Cerebellar nuclear complex (tissue), 1 donor: ENCODE data around the gene SMAD2.

Source experiments
- DNase-seq, 2 experiments: peaks; one replicate each; lab custom pipeline; 2025; lab: John Stamatoyannopoulos, UW

Gene SMAD2

GRCh38 chr18:47895565-47896250 lies 34.8 kb downstream of the SMAD2 start:
- no peak for DNase-seq

DNA sequence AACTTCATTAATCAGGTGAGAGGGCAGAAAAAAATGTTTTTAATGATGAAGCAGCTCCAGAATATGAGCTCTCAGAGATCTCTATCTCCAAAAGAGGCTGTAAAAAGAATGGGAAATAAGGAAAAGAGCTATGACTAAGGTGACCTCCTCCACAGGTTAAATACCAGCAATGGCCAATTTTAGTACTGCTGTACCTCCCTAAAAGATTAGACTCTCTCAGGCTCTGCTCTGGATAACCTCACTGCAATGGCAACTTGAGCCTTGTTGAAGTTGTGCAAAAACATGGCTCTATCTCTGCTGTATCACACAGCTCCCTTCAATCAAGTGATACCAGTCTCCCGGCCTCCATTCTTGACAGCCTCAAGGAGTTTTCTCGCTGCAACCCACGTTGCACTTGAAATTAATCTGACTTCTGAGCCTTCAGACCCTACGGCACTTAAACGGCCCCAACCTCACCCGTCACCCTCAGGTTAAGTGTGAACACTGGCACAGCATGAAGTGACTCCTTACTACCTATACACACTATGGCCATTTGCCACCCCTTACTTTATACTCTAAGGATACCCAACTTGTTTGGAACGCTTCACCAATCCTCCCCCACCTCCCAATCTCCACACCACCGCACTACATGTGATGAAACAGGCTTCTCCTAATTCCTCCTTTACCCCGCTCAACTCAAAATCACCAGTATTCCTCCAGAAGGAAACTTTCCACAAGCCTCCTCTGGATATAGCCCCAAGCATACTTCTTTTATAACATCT lies 36.3 kb downstream of the SMAD2 start:
- no peak for DNase-seq

- DNase-seq, result no peak
Measured at GRCh38 chr18:47893047-47893446, 37.4 kb downstream of the SMAD2 start.

DNA sequence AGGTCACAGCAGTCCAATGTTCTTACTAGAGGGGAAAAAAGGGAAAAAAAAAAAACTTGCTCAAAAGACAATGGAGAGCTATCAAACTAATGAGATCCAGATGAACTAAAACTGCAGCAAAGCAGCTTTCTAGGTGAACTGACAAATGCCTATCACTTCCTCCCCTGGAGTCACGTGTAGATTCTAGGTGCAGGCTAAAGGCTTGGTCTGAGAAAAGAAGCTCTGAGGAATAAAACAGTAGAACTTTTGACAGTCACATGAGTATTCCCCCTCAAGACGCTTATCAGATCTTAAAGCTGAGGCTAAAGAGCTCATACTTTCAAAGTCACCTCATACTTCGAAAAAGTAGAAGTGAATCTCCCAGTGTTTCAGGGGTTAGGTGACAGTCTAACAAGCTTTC lies 42.3 kb downstream of the SMAD2 start:
- DNase-seq, result no peak

- no peak for DNase-seq
Measured at GRCh38 chr18:47887227-47887626, 43.2 kb downstream of the SMAD2 start.

DNA sequence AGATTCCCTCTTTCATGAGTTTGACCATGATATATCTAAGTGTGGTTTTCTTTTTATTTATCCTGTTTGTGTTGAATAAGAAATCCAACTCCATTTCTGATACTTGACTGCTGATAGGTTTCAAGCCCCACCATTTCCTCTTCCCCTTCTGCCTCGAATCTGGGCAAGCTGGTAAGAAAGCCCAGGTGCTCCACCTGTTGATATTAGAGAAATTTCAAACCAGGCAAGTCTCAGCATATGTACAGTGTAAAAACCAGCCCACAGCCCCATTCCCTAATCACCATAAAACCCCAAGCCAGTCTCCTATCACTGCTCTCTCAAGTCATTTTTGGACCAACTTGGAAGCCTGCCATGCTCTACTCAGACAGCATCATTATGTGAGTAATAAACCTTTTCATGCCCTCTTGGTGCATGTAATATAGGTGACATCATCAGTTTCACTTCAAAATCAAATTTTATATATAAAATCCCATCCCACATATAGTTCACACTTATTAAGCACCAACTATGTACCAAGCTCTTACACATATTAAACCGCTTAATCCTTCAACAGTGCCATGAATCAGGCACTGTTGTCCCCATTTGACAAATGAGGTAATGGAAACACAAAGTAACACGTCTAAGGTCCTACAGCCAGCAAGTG lies 46.6 kb downstream of the SMAD2 start:
- DNase-seq, result no peak

DNA sequence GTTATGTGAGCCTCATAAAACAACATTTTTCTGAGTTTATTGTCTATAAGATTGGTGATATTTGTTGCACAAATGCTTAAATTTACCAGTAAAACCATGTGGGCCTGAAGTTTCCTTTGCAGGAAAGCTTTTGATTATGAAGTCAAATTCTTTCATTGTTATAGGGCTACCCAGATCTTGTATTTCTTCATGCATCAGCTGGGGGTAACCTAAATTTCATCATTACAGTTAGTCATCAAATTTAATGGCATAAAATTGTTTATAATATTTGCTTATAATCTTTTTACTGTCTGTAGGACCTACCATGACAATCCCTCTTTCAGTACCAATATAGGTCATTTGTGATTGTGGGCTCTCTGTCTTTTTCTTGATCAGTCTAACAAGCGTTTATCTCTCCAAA lies 47.8 kb downstream of the SMAD2 start:
- no peak for DNase-seq

GRCh38 chr18:47881752-47882455 lies 48.6 kb downstream of the SMAD2 start:
- no peak for DNase-seq

GRCh38 chr18:47881042-47881441 lies 49.4 kb downstream of the SMAD2 start:
- no peak for DNase-seq

DNA sequence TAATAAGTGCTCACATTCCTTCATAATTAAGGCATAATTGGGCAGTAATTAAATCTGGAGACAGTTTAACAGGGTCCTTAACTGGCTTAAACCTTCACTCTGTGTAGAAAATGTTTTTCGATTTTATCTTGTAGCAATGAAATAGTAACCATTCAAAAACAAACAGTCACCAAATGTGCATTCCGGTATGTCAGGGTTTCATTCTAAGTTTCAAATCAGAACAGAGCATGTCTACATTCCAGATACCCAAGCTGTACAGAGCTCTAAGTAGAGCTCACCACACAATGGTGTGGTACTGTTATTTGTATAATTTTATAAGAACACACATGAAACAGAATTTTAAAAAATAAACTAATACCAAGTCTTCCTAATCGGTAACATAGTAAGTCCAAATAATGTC lies 52.6 kb downstream of the SMAD2 start:
- no peak for DNase-seq

DNA sequence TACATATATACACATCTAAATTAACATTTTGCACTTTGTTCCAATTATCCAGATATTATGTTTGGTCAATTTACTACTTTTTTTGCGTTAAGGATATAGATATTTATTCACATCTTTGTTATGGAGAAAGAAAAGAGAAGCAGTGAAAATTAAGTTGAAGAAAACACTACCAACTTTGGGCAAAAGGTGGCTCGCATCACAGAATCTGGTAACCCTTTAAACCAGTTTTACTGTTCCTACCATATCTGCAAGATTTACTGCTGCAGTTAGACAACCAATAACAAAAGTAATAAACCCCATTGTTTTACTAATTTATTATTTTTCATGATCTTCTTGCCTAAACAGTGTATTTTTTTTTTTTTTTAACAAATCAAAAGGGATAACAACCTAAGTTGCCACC lies 53.6 kb downstream of the SMAD2 start:
- DNase-seq, result no peak

- DNase-seq, result peak in 1 of 2 experiments; percentile 12
Measured at GRCh38 chr18:47873625-47874024, 56.8 kb downstream of the SMAD2 start.

GRCh38 chr18:47872426-47872825 lies 58.0 kb downstream of the SMAD2 start:
- DNase-seq, result peak in 1 of 2 experiments; percentile 14

DNA sequence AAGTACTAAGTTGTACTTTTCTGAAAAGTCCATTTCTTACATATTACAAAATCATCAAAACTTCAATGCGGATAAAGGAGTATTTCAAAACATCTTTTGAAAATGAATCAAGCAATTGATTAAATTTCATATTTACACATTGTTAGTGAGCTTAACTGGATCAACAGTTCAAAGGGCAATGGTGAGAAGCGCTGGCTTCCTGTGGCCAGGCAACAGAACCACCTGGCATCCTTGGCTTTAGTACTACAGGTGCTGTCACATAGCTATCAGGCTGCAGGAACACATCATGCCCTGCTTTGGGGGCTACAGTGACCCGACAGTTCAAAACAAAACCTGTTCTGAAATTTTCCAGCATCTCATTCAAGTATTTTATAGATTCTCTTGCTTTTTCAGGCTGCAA lies 59.2 kb downstream of the SMAD2 start:
- DNase-seq, result peak in 1 of 2 experiments; percentile 21

- no peak for DNase-seq
Measured at GRCh38 chr18:47870605-47871004, 59.9 kb downstream of the SMAD2 start.

GRCh38 chr18:47868744-47869143 lies 61.7 kb downstream of the SMAD2 start:
- no peak for DNase-seq

DNA sequence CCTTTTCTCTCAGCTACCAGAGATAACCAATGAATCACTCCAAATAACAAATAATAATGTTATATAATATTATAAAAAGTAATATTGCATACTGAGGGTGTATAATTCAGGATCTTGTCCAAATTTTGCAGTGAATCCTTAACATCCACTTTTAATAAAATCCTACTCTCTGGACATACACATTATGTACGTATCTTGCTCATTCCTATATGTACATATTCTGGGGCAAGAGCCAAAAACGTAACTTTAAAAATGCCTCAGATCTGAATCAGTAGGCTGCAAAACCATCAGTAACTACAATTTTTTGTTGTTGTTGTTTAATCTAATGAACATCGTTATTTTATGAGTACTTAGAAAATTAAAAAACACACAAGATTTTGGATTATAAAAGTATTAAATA lies 65.3 kb downstream of the SMAD2 start:
- DNase-seq, result no peak

DNA sequence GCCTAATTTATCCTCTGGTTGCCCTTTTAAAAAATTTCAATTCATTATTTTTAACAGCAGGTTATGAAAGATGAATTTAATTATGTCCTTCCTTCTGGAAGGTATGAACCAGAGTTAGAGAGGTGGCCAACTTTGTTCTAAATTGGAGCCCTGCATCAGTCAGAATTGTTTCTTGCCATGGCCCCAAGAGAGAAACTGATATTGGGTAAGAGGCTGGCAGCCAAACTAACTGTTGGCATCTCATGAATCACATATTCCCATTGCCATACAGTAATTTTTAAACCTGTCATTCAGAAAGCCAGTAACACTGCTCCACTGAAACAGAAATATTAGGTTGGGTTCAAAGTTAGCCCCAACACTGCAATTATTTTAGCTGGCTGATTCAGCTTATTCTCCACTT lies 67.4 kb downstream of the SMAD2 start:
- DNase-seq, result no peak

- no peak for DNase-seq
Measured at GRCh38 chr18:47858607-47859006, 71.9 kb downstream of the SMAD2 start.

DNA sequence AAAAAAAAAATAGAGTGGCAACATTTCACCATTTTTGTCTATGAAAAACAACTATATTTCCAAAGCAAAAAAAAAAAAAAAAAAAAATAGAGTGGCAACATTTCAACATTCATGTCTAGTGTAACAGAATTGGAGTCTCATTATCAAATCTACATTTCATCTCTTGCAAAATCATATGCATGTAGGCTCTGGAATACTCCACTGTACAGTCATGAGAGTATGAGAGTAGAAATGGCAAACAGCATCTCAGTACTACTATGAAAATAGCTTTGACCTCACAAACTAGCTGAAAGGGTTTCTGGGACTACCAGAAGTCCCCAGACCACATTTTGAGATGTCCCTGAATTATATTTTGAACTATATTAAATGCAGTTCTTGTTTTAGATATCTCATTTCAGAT lies 82.8 kb downstream of the SMAD2 start:
- no peak for DNase-seq

DNA sequence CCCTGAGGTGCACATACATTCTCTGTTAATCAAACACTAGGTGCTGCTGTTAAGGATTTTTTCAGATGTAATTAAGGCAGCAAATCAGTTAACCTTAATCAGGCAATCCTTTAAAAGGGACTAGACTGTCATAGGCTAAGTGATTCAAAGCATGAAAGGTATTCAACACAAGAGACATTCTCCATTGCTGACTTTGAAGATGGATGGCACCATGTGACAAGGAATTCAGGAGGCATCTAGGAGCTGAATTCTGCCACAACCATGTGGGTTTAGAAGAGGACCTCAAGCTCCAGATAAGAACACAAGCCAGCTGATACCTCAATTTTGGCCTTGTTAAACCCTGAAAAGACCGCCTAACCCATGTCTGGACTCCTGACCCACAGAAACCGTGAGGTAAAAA lies 84.0 kb downstream of the SMAD2 start:
- no peak for DNase-seq

GRCh38 chr18:47844828-47845498 lies 85.5 kb downstream of the SMAD2 start:
- no peak for DNase-seq
